ENCODE results near the gene ALDH3B2.

ALDH3B2 gene

DNA sequence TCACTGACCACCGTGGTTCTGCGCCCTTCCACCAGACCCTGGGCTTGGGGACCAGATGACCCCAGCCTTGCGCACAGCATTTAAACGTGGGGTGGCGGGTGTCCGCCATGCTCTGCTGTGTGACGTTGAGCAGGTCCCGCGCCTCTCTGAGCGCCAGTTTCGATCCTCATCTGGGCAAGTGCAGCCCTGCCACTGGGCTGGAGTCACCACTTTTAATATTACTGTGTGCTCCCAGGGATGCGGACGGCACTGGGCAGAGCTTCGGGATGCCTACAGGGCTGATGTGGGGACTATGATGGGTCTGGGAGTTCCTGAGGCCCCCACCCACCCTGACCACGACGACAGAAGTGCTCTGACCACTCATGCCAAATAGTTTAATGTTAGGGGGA lies 43.5 kb downstream of the ALDH3B2 start:
- Histone ChIP-seq H3K9ac (ENCODE audit: low read length) (peak overlapping the region; percentile 63), H3K4me2 (ENCODE audit: low read depth, low read length, poor library complexity, severe bottlenecking) (peak overlapping the region; percentile 80), H3K36me3 (ENCODE audit: low read length) (no peaks in the 10 kb centered on the region), H3K27ac (ENCODE audit: low read depth, low read length) (no peak overlapping the region), H3K79me2 (ENCODE audit: insufficient read depth, low read length) (no peaks in the 10 kb centered on the region), H3F3A (ENCODE audit: insufficient read depth) (peaks cover 4% of the 10 kb centered on the region; the same call in 1 of the 2 replicates), H3K27me3 (ENCODE audit: low read length) (no peaks in the 10 kb centered on the region), H3K4me3 (ENCODE audit: insufficient read depth, low read length, poor library complexity, severe bottlenecking) (peak overlapping the region; percentile 63), H2AFZ (ENCODE audit: low read depth, low read length, severe bottlenecking) (no peak overlapping the region), H3K9me3 (ENCODE audit: insufficient read depth, low read length) (no peaks in the 10 kb centered on the region), H3K9me2 (replicated peaks; ENCODE audit: insufficient read depth, low read length) (no peaks in the 10 kb centered on the region), H4K20me1 (ENCODE audit: low read depth, low read length) (no peaks in the 10 kb centered on the region)
- TF ChIP-seq, protein P1, sequence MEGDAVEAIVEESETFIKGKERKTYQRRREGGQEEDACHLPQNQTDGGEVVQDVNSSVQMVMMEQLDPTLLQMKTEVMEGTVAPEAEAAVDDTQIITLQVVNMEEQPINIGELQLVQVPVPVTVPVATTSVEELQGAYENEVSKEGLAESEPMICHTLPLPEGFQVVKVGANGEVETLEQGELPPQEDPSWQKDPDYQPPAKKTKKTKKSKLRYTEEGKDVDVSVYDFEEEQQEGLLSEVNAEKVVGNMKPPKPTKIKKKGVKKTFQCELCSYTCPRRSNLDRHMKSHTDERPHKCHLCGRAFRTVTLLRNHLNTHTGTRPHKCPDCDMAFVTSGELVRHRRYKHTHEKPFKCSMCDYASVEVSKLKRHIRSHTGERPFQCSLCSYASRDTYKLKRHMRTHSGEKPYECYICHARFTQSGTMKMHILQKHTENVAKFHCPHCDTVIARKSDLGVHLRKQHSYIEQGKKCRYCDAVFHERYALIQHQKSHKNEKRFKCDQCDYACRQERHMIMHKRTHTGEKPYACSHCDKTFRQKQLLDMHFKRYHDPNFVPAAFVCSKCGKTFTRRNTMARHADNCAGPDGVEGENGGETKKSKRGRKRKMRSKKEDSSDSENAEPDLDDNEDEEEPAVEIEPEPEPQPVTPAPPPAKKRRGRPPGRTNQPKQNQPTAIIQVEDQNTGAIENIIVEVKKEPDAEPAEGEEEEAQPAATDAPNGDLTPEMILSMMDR (IDR thresholded peaks at IDR 0.05; ENCODE audit: insufficient read depth, low read length, poor library complexity, severe bottlenecking) = peak; percentile 5
- no peak for TF ChIP-seq EZH2phosphoT487 (conservative IDR thresholded peaks at IDR 0.05; ENCODE audit: low read length)

DNA sequence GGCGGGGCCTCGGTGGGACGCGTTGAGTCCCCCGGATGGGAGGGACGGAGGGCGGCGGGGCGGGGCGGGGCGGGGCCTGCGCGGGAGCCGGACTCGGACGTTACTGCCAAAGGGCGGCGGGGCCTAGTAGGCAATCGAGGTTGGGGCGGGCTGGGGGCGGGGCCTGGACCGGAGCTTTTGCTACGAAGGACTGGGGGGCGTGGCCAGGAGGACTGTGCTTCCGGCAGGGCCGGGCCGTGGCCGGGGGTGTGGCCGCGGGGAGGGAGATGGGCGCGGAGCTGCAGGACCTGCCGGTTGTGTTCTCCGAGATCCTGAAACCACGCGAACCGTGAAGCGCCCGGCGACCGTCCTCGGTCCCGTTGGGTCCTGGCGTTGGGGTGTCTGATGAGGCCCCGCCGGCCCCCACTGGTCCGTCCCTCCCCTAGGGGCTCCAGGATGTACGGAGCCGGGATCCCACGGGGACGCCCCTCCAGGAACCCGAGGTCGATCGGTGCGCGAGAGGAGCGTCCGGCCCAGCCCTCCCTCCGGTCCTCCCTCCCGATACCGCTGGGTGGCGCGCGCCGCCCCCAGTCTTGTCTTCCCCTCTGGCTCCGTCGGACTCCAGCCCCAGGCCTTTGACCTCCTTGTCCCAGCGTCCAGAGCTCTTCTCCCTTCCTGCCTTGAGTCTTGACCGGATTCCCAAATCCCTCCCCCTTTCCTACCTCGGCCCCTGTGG lies 44.0 kb downstream of the ALDH3B2 start:
- Histone ChIP-seq H3K36me3 (ENCODE audit: low read length) (no peaks in the 10 kb centered on the region), H3K27ac (ENCODE audit: low read depth, low read length) (peak overlapping the region; percentile 90), H3K4me3 (ENCODE audit: insufficient read depth, low read length, poor library complexity, severe bottlenecking) (peak overlapping the region; percentile 63), H2AFZ (ENCODE audit: low read depth, low read length, severe bottlenecking) (no peak overlapping the region), H3F3A (ENCODE audit: insufficient read depth) (peaks cover 4% of the 10 kb centered on the region; the same call in 1 of the 2 replicates), H3K27me3 (ENCODE audit: low read length) (no peaks in the 10 kb centered on the region), H4K20me1 (ENCODE audit: low read depth, low read length) (no peaks in the 10 kb centered on the region), H3K79me2 (ENCODE audit: insufficient read depth, low read length) (no peaks in the 10 kb centered on the region), H3K4me2 (ENCODE audit: low read depth, low read length, poor library complexity, severe bottlenecking) (peak overlapping the region; percentile 80), H3K9ac (ENCODE audit: low read length) (peak overlapping the region; percentile 84), H3K9me3 (ENCODE audit: insufficient read depth, low read length) (no peaks in the 10 kb centered on the region), H3K9me2 (replicated peaks; ENCODE audit: insufficient read depth, low read length) (no peaks in the 10 kb centered on the region)
- TF ChIP-seq EZH2phosphoT487 (conservative IDR thresholded peaks at IDR 0.05; ENCODE audit: low read length) = no peak
- TF ChIP-seq, protein P1 (IDR thresholded peaks at IDR 0.05; ENCODE audit: insufficient read depth, low read length, poor library complexity, severe bottlenecking) = peak; percentile 54

DNA sequence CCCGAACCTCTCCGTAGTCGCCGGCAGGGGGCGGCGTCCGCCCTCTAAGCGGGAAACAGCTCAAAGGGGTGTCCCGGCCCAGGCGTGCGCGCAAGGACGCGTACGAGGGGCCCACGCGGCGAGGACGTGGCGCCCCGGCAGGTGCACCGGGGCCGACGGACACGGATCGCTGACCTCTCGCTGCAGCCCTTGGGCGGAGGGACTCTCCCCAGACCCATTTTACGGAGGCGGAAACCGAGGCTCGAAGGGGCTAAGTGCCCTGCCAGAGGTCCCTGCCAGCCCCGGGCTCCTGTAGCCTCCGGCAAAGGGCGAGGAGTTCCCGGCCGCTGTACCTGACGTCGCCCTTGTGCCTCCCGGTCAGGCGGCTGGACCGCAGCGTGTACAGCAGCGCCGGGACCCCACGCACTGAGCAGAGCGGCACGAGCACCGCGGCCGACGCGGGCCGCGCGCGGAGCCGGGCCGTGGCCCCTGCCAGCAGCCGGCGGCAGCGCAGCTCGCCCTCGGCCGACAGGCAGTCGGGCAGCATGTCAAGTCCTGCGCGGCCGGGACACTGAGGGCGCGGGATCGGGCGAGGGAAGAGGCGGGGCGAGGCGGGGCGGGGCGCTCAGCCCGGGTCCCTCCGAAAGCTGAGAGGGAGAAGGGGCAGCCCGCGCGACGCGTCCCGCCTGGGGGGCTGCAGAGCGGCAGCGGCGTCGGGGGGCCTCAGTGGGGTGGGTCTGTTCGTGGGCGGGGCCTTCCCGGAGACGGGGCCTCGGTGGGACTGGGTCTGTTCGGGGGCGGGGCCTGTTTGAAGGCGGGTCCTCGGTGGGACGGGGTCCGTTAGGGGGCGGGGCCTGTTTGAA lies 44.8 kb downstream of the ALDH3B2 start, which contains the start of gene NUDT8:
Gene NUDT8 (minus strand): TSS at position 552 of the 842 bp plus-strand sequence. CDS start 26 bp downstream, at position 526.
- Histone ChIP-seq H3K4me2 (ENCODE audit: low read depth, low read length, poor library complexity, severe bottlenecking) (peak within 1 kb of the TSS; percentile 80), H3K9me2 (replicated peaks; ENCODE audit: insufficient read depth, low read length) (no peaks in the 10 kb centered on the region), H3K27ac (ENCODE audit: low read depth, low read length) (peak within 1 kb of the TSS; percentile 90), H3K4me3 (ENCODE audit: insufficient read depth, low read length, poor library complexity, severe bottlenecking) (peak within 1 kb of the TSS; percentile 63), H3K79me2 (ENCODE audit: insufficient read depth, low read length) (no peaks in the 10 kb centered on the region), H3K27me3 (ENCODE audit: low read length) (no peaks in the 10 kb centered on the region), H3K36me3 (ENCODE audit: low read length) (no peaks in the 10 kb centered on the region), H3K9ac (ENCODE audit: low read length) (peak within 1 kb of the TSS; percentile 84), H3K9me3 (ENCODE audit: insufficient read depth, low read length) (no peaks in the 10 kb centered on the region), H4K20me1 (ENCODE audit: low read depth, low read length) (no peaks in the 10 kb centered on the region), H3F3A (ENCODE audit: insufficient read depth) (peaks cover 4% of the 10 kb centered on the region; the same call in 1 of the 2 replicates), H2AFZ (ENCODE audit: low read depth, low read length, severe bottlenecking) (peak within 1 kb of the TSS; percentile 43)
- TF ChIP-seq, protein P1 (IDR thresholded peaks at IDR 0.05; ENCODE audit: insufficient read depth, low read length, poor library complexity, severe bottlenecking) = no peak
- no peak for TF ChIP-seq EZH2phosphoT487 (conservative IDR thresholded peaks at IDR 0.05; ENCODE audit: low read length)
